Myocyte (in vitro differentiated cells): ENCODE data around the gene SLC12A8. TPM values are rescaled to one million over a fixed set of nuclear protein-coding genes. Genes with fewer than 3 reads are reported as not detected.

Experiments
- DNase-seq: peaks from one replicate; pipeline ENCODE4 v3.0.0-alpha.2; 2012; ENCODE audit warnings: low read depth
- total RNA-seq: library from RNA; depleted of rRNA; stranded (reverse); fragments of >200 nt; gene quantifications from 2 replicates; pipeline ENCODE4 v1.2.3, GENCODE V29; 2014

The SLC12A8 gene
- total RNA-seq, 1 donor from 2014 or later, result 10.2 TPM

GRCh38 chr3:125187599-125187910 is 25.0 kb downstream of the SLC12A8 start:
- DNase-seq, result no peak

DNA sequence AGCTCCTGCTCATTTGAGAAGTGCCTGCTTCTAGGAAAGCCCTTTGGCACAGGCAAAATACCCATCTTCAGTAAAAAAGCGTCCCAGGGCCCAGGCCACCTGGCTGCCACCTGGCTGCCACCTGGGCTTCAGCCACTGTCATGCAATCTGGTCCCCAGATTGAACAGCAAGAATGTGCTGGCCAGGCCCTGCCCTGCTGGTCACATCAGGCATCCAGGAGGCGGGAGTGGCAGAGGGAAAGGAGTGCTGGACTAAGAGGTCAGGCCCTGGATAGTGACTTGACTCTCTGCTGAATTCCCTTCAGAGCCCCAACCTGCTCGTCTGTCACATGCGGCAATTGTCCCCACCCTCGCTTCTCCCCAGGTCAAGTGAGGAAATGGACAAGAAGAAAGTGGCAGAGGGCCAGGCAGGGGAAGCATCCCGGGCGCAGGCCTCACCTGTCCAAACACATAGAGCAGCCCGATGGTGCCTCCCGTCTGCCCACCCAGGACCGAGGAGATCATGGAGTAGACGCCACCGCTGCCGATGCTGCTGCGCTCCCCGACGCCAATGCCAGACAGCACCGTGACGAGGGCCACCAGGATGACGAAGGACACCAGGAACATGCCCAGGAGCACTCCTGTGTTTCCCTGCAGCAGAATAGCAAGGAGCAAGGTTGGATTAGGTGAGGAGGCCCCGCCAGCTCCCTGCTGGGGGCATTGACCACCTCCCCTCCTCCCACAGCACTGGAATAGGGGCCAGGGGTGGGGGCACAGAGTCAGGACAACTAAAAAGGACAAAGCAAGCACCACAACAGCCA is 25.5 kb downstream of the SLC12A8 start:
- no peak for DNase-seq

GRCh38 chr3:125186261-125186787 is 26.2 kb downstream of the SLC12A8 start:
- peak; percentile 29 for DNase-seq

- no peak for DNase-seq
Observed at GRCh38 chr3:125185805-125186204, 26.7 kb downstream of the SLC12A8 start.

DNA sequence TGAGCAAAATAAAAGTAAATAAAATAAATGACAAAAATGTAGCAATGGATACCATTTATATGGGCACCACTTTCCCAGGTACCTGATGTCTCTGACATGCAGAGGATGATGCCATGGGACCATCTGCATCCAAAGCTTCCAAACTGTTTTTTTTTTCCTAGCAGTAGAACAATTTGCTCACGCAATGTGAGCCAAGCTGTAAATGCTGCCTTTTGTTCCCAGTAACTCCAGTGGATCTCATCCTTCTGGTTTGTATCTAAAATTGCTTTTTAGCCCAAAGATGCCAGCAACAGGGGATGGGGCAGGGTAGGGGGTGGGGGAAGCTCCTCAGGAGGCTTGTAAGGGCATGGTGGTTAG is 32.7 kb downstream of the SLC12A8 start:
- DNase-seq, result no peak

DNA sequence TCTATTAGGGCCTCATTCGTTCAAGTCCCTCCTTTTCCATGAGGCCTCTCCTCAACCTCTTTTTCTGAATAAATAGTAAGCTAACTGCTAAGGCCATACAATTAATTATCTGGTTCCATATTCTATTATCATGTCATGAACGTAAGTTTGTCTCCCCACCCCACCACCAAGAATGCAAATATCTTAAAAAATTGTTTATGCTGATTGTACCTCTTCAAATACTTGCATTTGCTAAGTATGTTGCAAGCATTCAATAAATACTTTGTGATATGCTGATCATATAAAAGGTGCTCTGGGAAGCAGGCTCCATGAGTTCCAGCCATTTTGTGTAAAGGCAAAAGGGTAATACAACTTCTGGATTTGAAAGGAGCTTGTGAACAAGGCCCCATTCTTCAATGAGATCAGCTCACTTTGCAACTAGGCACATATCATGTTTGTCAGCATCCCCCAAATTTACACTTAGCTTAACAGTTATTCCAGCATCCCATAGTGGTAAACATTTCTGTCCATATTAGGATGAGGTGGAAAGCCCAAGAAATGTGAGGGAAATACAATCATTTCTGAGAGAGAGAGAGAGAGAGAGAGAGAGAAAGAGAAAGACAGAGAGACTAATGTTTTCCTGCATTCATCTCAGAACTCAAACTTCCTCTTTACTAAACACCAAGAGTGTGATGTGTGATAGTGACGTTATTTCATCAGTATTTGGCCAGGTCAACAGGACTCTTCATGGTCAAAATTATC is 33.2 kb downstream of the SLC12A8 start:
- DNase-seq, result no peak

DNA sequence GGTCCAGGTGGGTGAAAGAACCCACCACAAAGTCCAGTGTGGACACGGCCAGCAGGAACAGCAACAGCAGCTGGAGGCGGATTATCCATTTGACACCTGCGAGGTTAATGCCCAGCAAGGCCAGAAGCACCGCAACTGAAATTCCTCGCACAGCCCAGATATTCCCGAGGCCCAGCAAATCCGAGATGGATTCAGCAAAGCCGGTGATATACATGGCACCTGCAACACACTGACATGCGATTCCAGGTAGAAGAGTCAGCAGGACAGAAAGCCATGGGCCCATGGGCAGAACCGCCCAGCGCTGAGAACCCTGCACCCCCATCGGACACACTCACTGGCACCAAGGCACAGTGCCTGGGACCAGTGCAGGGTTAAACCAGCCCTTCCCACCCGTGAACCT is 34.8 kb downstream of the SLC12A8 start:
- no peak for DNase-seq

GRCh38 chr3:125175295-125176078 is 37.1 kb downstream of the SLC12A8 start:
- no peak for DNase-seq

DNA sequence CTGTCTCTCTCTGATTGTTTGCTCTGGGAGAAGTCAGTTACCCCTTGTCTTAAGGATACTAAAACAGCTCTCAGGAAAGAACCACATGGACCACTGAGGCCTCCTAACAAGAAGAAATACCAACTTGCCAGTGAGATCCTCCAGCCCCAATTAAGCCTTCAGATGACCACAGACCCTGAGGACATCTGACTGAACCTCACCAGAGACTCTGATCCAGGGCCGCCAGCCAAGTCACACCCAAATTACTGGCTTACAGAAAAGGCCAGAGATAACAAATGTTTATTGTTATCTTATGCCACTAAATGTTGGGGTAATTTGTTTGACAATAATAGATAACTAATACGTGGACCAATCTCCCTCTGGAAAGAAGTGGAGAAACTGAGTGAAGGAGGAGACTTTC is 40.2 kb downstream of the SLC12A8 start:
- no peak for DNase-seq

GRCh38 chr3:125168711-125169393 is 43.7 kb downstream of the SLC12A8 start:
- no peak for DNase-seq

- no peak for DNase-seq
Observed at GRCh38 chr3:125166599-125167136, 45.9 kb downstream of the SLC12A8 start.

DNA sequence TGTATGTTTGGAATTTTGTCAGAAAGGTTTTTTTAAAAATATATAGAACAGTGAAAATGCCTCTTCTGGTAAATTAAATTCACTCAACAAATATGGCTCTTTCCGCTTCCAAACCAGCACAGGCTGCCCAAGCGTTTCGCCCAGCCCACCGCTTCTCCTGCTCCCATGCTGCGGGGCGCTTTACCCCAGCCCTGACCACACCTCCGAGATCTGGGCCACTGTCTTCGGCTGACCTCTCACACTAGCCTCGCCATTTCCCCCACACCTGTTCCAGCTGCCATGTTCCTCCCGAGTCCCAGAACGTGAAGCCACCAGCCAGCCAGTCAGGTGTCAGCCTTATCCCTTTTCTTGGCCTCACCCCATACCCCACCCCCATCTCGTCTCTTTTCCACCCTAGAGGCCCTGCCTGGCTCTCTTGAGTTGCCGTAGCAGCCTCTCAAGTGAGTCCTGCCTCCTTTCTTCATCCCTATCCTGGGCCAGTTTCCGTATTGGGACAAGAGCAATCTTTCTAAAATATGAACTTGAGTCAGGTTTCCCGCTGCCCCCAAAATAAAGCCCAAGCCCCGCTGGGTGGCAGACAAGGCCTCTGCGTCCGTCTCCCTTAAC is 46.5 kb downstream of the SLC12A8 start:
- no peak for DNase-seq

- peak; percentile 74 for DNase-seq
Observed at GRCh38 chr3:125165189-125165947, 47.2 kb downstream of the SLC12A8 start.

DNA sequence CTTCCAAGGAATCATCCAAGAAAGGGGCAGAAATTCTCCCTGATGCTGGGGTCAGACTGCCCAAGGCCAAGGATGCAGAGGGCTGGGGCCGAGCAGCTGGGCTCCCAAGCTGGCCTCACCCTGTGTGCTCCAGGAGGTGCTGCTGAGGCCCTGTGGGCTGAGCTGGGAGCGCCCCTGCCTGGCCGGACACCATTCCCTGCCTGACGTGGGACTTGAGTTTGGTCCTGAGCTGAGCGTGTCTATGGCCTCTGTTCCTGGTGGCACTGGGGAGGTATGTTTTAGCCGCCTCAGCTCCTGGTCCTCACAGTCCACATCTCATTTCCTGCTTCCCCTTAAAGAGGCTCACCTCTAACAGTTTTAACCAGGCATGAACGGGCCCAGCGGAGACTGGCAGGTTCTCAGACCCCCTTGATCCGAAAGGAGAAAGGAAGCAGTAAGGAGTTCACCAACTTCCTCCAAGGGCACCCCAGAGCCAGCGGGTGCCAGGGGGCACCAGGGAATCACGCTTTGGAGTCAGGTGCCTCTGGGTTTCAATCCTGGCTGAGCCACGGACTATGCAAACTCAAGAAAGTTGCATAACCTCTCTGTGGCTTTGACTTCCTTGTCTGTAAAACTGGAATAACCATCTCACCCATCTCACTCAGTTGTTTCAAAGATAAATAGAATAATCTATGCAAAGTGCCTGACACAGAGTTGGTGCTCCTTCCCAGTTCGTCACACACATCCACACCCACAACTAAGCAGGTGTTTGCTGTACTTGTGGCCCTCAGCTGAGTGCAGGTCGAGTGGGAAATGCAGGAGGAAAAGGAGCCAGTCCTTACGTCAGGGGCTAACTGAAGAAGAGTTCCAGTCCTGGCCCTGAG is 48.6 kb downstream of the SLC12A8 start:
- peak; percentile 62 for DNase-seq

DNA sequence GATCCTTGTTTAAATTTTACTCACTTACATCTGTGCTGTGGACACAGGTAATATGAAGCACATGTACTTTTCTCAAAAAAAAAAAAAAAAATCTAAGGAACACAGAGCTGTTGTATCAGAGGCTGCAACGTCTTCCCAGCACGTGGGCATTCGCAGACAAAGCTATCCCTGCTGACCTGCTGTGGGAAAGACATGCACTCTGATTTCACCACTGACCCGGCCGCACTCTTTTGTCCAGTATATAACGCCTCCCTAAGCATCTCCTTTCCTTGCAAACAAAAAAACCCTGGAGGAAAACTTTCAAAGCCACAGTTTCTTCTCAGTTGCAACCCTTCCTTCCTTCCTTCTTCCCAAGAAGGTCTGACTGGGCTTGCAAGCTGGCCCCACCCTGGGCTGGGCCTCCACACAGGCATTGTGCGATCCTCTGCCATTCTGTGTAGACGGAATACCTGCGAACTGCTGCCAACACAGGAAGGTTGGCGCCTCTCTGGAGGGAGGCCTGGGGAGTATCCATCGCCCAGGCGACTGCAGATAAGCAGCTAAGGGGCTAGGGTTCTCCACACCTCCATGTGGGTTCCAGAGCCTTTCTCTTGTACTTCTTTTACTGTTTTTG is 50.8 kb downstream of the SLC12A8 start:
- no peak for DNase-seq

DNA sequence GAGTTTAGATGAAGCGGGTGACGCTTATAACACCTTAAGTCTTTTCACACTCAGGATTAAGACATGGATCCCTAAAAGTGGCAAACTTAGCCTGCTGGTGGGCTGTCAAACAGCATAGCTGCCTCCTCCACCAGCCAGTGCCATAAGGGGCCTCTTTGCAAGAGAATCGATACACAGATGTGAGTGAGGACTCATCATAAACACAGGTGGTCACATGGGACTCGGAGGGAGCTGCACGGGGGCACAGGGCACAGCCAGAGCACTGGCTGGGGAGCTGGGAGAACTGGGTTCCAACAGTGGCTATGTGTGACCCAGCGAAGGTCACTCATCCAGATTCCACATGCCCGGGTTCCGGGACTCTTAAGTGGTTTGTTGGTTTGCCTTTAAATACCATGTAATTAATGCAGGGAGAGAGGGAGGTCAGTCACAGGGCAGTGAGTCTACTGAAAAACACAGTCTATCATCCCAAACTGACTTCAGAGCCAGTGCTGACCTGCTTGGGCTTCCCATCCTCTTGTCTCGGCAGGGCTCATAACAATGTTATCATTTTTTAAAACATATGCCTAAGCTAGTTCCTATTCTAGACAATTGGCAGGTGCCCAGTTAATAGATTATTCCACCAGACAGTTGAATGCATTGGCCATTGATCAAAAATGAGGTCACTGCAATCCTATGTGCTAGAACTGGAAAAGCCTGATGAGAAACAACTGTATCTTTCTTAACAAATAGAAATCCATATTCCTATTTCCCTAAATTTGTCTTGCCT is 51.8 kb downstream of the SLC12A8 start:
- no peak for DNase-seq

GRCh38 chr3:125157183-125157582 is 55.4 kb downstream of the SLC12A8 start:
- no peak for DNase-seq

DNA sequence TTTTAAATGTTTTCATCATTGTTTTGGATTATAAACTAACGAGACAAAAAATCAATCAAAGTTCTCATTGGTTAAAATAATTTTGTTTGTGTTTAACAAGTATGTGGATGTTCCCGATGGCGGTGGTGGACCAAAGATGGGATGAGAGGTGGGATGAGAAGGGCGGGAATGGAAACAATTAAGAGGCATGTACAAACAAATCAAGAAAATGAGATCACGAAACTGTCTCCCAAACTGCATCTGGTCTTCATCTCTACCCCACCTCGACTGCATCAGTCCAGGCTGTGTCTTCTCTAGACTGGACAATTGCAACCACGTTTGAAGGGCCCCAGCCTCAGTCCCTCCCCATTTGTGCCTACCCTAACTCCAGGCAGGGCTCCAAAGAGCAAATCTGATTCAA is 56.1 kb downstream of the SLC12A8 start:
- DNase-seq, result no peak
